Coronary artery (tissue), 2 donors: ENCODE results near the gene CNKSR3.
A peak's percentile ranks its signal among the peaks of the same experiment; 100 is the strongest.

Experiments used
- DNase-seq: peaks from one replicate; pipeline ENCODE4 v3.0.0-alpha.2; 2017; ENCODE audit warnings: low spot score
- H3K27ac ChIP-seq, 2 donors: fragments of 200-600 bp; sonication (generic); one replicate each; pipeline ENCODE4 v1.5.1; 2016 to 2019
- H3K4me3 ChIP-seq: fragments of 200-600 bp; sonication (generic); 2 replicates; pipeline ENCODE4 v1.5.1; 2016; ENCODE audit warnings: mild to moderate bottlenecking, moderate library complexity
- TF ChIP-seq, protein P1 (sequence below): fragments of 200-600 bp; sonication (generic); IDR thresholded peaks from one replicate; pipeline ENCODE4 v1.5.1; 2019; ENCODE audit warnings: antibody characterized with exemption

CNKSR3 gene

GRCh38 chr6:154367336-154367735 is 143.1 kb downstream of the CNKSR3 start:
- DNase-seq, result no peak
- Histone ChIP-seq H3K27ac (no peak overlapping the region), H3K4me3 (no peak overlapping the region)
- TF ChIP-seq, protein P1, sequence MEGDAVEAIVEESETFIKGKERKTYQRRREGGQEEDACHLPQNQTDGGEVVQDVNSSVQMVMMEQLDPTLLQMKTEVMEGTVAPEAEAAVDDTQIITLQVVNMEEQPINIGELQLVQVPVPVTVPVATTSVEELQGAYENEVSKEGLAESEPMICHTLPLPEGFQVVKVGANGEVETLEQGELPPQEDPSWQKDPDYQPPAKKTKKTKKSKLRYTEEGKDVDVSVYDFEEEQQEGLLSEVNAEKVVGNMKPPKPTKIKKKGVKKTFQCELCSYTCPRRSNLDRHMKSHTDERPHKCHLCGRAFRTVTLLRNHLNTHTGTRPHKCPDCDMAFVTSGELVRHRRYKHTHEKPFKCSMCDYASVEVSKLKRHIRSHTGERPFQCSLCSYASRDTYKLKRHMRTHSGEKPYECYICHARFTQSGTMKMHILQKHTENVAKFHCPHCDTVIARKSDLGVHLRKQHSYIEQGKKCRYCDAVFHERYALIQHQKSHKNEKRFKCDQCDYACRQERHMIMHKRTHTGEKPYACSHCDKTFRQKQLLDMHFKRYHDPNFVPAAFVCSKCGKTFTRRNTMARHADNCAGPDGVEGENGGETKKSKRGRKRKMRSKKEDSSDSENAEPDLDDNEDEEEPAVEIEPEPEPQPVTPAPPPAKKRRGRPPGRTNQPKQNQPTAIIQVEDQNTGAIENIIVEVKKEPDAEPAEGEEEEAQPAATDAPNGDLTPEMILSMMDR, result no peak

DNA sequence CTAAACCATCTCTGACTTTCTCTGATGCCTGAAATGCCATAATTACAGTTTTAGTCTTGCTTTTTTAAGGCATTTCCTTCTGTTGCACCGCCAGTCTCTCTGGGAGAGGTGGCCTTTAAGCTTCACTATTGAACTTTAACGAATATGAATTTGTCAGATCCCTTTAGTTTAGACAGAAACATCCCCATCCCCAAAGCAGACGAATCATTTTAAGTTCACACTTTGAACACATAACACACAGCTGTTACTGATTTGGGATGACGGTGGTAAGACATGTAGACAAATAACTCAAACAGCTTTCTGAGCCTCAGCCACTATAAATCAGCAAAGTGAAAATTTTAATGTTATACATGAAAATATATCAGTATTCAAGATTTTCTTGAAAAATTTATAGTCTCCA is 146.7 kb downstream of the CNKSR3 start:
- Histone ChIP-seq H3K27ac (no peak overlapping the region), H3K4me3 (no peak overlapping the region)
- TF ChIP-seq, protein P1, result no peak
- DNase-seq, result no peak

DNA sequence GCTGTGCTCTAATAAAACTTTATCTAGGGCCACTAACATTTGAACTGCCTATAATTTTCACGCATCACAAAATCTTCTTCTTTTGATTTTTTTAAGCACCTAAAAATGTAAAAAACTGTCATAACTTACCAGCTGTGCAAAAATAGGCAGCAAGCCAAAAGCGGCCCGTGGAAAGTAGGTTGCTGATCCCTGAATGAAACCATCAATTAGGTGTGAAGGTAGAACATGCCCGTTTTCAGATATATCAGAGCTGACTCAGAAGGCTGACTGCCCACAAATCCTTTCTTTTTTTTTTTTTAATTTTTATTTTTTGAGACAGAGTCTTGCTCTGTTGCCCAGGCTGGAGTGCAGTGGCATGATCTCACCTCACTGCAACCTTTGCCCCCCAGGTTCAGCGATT is 149.0 kb downstream of the CNKSR3 start:
- Histone ChIP-seq H3K27ac (no peak overlapping the region), H3K4me3 (no peak overlapping the region)
- DNase-seq, result no peak
- TF ChIP-seq, protein P1, result no peak

DNA sequence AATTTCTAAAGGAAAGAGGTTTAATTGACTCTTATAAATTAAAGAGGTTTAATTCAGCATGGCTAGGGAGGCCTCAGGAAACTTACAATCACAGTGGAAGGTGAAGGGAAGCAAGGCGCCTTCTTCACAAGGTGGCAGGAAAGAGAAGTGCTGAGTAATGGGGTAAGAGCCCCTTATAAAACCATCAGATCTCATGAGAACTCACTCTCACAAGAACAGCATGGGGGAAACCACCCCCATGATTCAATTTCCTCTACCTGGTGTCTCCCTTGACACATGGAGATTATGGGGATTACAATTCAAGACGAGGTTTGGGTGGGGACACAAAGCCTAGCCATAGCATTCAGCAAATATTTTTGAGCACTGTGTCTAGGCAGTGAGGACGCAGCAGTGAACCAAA is 150.0 kb downstream of the CNKSR3 start:
- no peak for DNase-seq
- no peak overlapping the region for H3K27ac ChIP-seq
- TF ChIP-seq, protein P1, result no peak
- no peak overlapping the region for H3K4me3 ChIP-seq

GRCh38 chr6:154359679-154360078 is 150.8 kb downstream of the CNKSR3 start:
- DNase-seq, result no peak
- H3K27ac ChIP-seq, result no peak overlapping the region
- no peak overlapping the region for H3K4me3 ChIP-seq
- TF ChIP-seq, protein P1, result no peak

GRCh38 chr6:154359161-154359574 is 151.3 kb downstream of the CNKSR3 start:
- no peak for DNase-seq
- TF ChIP-seq, protein P1, result no peak
- peak overlapping the region; percentile 55 for H3K4me3 ChIP-seq
- H3K27ac ChIP-seq, result no peak overlapping the region

DNA sequence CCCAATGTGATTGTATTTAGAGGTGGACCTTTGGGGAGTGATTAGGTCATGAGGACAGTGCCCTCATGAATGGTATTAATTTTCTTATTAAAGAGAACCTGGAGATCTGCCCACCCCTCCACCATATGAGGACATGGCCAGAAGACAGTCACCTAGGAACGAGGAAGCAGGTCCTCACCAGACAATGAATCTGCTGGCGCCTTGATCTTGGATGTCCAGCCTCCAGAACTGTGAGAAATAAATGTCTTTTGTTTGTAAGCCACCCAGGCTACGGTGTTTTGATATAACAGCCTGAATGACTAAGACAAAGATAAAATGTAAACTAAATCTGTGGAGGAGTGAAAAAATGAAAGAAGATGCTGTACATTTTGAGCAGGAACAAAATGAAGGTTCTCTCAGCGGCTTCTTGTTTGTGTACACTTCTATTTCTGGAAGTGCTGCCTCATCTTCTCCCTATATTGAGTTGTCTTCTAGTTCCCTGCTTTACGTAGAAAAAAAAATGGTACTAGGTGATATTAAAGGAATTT is 152.4 kb downstream of the CNKSR3 start:
- TF ChIP-seq, protein P1, result no peak
- no peak overlapping the region for H3K4me3 ChIP-seq
- DNase-seq, result no peak
- no peak overlapping the region for H3K27ac ChIP-seq
